Neural cell (in vitro differentiated cells): ENCODE results near the gene RPL36A. TPM values are rescaled to one million over a fixed set of nuclear protein-coding genes. Genes with fewer than 3 reads are reported as not detected.

ENCODE experiments used
- H2AFZ ChIP-seq: fragments of 200-600, 300-800 bp; sonication (generic), shearing (Covaris generic); 2 replicates; pipeline ENCODE4 v1.6.0; 2014; ENCODE audit warnings: low read depth, mild to moderate bottlenecking, antibody characterized with exemption, low read length, moderate library complexity
- H3F3A ChIP-seq: fragments of 200-600 bp; shearing (Covaris generic); 2 replicates; pipeline ENCODE4 v1.6.1; 2016; ENCODE audit warnings: mild to moderate bottlenecking, moderate library complexity, mixed read lengths, antibody characterized with exemption, low read length; ENCODE audit not compliant: insufficient read depth, poor library complexity, severe bottlenecking
- H3K27ac ChIP-seq: fragments of 200-600, 300-800 bp; sonication (generic), shearing (Covaris generic); 2 replicates; pipeline ENCODE4 v1.5.1; 2014; ENCODE audit warnings: mild to moderate bottlenecking, low read length, moderate library complexity
- H3K27me3 ChIP-seq: fragments of 300-800, 200-600 bp; sonication (generic), shearing (Covaris generic); 2 replicates; pipeline ENCODE4 v1.6.0; 2014; ENCODE audit warnings: mild to moderate bottlenecking, low read depth, low read length, moderate library complexity; ENCODE audit not compliant: insufficient read depth
- H3K36me3 ChIP-seq: fragments of 300-800, 200-600 bp; sonication (generic), shearing (Covaris generic); 2 replicates; pipeline ENCODE4 v1.5.1; 2014; ENCODE audit warnings: mild to moderate bottlenecking, antibody characterized with exemption, low read length, moderate library complexity; ENCODE audit not compliant: insufficient read depth
- H3K4me2 ChIP-seq: fragments of 300-800, 200-600 bp; sonication (generic), shearing (Covaris generic); 2 replicates; pipeline ENCODE4 v1.6.0; 2014; ENCODE audit warnings: mild to moderate bottlenecking, low read length
- H3K4me3 ChIP-seq: fragments of 300-800, 200-600 bp; sonication (generic), shearing (Covaris generic); 2 replicates; pipeline ENCODE4 v1.5.1; 2014; ENCODE audit warnings: mild to moderate bottlenecking, low read length, moderate library complexity
- H3K79me2 ChIP-seq: fragments of 200-600 bp; shearing (Covaris generic); replicated peaks from 2 replicates; pipeline ENCODE4 v1.6.0; 2014; ENCODE audit warnings: mild to moderate bottlenecking, low read length, moderate library complexity; ENCODE audit not compliant: insufficient read depth
- H3K9ac ChIP-seq: fragments of 300-800, 200-600 bp; sonication (generic), shearing (Covaris generic); 2 replicates; pipeline ENCODE4 v1.6.1; 2016; ENCODE audit warnings: mild to moderate bottlenecking, low read length, mixed read lengths
- H3K9me2 ChIP-seq: fragments of 200-600 bp; shearing (Covaris generic); 2 replicates; pipeline ENCODE4 v1.6.1; 2016; ENCODE audit warnings: mild to moderate bottlenecking, low read length, mixed read lengths; ENCODE audit not compliant: insufficient read depth
- H3K9me3 ChIP-seq: fragments of 200-600, 300-800 bp; sonication (generic), shearing (Covaris generic); 2 replicates; pipeline ENCODE4 v1.6.1; 2016; ENCODE audit warnings: mild to moderate bottlenecking, mixed run types, low read length, moderate library complexity, mixed read lengths
- H4K20me1 ChIP-seq: fragments of 200-600 bp; shearing (Covaris generic); 2 replicates; pipeline ENCODE4 v1.6.1; 2016; ENCODE audit warnings: mild to moderate bottlenecking, mixed run types; ENCODE audit not compliant: insufficient read depth
- EP300 ChIP-seq: fragments of 450-650 bp; conservative IDR thresholded peaks from 2 replicates; pipeline ENCODE4 v1.6.1; 2014; ENCODE audit warnings: antibody characterized with exemption, mild to moderate bottlenecking, moderate library complexity; ENCODE audit not compliant: poor library complexity, severe bottlenecking
- EZH2 ChIP-seq: fragments of 200-600, 300-800 bp; shearing (Covaris generic), sonication (generic); IDR thresholded peaks from 2 replicates; pipeline ENCODE4 v1.6.1; 2014; ENCODE audit warnings: antibody characterized with exemption, low read length, borderline replicate concordance, mild to moderate bottlenecking; ENCODE audit not compliant: insufficient read depth, poor library complexity, severe bottlenecking
- MXI1 ChIP-seq: fragments of 450-650 bp; conservative IDR thresholded peaks from 2 replicates; pipeline ENCODE4 v1.6.1; 2014; ENCODE audit warnings: antibody characterized with exemption, mild to moderate bottlenecking; ENCODE audit not compliant: poor library complexity, severe bottlenecking
- POLR2AphosphoS5 ChIP-seq: IDR thresholded peaks from 2 replicates; pipeline ENCODE4 v1.6.1; 2012
- RAD21 ChIP-seq: fragments of 450-650 bp; conservative IDR thresholded peaks from 2 replicates; pipeline ENCODE4 v1.6.1; 2014; ENCODE audit warnings: antibody characterized with exemption, mild to moderate bottlenecking, moderate library complexity
- REST ChIP-seq: IDR thresholded peaks from 2 replicates; pipeline ENCODE4 v1.6.1; 2012; ENCODE audit warnings: borderline replicate concordance
- SMC3 ChIP-seq: fragments of 450-650 bp; conservative IDR thresholded peaks from 2 replicates; pipeline ENCODE4 v1.6.1; 2014; ENCODE audit warnings: antibody characterized with exemption, mild to moderate bottlenecking, moderate library complexity; ENCODE audit not compliant: poor library complexity
- TAF1 ChIP-seq: IDR thresholded peaks from 2 replicates; pipeline ENCODE4 v1.6.1; 2012; ENCODE audit warnings: low read depth
- polyA plus RNA-seq: library from polyadenylated mRNA; depleted of rRNA; stranded (reverse); fragments of >200 nt; gene quantifications from 2 replicates; pipeline ENCODE4 v1.2.3, GENCODE V29; 2014
- TF ChIP-seq, protein P1 (sequence below): fragments of 450-650 bp; IDR thresholded peaks from 2 replicates; pipeline ENCODE4 v1.5.1; 2014; ENCODE audit warnings: antibody characterized with exemption, mild to moderate bottlenecking, moderate library complexity; ENCODE audit not compliant: poor library complexity, severe bottlenecking

RPL36A gene
- polyA plus RNA-seq, 1 donor from 2014 or later, result 1,978 TPM

DNA sequence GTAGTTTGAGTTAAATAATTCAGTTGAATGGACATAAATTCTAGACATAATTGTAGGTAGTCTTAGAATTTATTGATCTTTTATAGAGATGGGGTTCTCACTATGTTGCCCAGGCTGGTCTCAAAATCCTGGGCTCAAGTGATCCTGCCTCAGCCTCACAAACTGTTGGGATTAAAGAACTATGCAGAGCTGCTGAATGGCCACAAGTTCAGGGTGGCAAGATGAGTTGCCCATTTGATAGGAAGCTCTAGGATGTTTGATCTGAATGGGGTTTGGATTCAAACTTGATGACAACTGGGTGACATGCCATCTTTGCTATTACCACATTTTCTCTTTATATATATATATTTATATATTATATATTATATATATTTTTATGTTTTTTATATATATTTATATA lies 3.6 kb downstream of the RPL36A start:
- Histone ChIP-seq H3K27me3 (no peaks in the 10 kb centered on the region), H4K20me1 (no peaks in the 10 kb centered on the region), H2AFZ (no peak overlapping the region), H3K79me2 (no peaks in the 10 kb centered on the region), H3K9me3 (no peaks in the 10 kb centered on the region), H3K36me3 (no peaks in the 10 kb centered on the region), H3K4me2 (no peak overlapping the region), H3K27ac (no peak overlapping the region), H3K9ac (no peak overlapping the region), H3F3A (no peaks in the 10 kb centered on the region), H3K4me3 (no peak overlapping the region), H3K9me2 (no peaks in the 10 kb centered on the region)
- TF ChIP-seq RAD21 (no peak), POLR2AphosphoS5 (no peak), EZH2 (no peak), EP300 (no peak), SMC3 (no peak), MXI1 (no peak), REST (no peak), TAF1 (no peak)
- TF ChIP-seq, protein P1, sequence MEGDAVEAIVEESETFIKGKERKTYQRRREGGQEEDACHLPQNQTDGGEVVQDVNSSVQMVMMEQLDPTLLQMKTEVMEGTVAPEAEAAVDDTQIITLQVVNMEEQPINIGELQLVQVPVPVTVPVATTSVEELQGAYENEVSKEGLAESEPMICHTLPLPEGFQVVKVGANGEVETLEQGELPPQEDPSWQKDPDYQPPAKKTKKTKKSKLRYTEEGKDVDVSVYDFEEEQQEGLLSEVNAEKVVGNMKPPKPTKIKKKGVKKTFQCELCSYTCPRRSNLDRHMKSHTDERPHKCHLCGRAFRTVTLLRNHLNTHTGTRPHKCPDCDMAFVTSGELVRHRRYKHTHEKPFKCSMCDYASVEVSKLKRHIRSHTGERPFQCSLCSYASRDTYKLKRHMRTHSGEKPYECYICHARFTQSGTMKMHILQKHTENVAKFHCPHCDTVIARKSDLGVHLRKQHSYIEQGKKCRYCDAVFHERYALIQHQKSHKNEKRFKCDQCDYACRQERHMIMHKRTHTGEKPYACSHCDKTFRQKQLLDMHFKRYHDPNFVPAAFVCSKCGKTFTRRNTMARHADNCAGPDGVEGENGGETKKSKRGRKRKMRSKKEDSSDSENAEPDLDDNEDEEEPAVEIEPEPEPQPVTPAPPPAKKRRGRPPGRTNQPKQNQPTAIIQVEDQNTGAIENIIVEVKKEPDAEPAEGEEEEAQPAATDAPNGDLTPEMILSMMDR, result no peak

DNA sequence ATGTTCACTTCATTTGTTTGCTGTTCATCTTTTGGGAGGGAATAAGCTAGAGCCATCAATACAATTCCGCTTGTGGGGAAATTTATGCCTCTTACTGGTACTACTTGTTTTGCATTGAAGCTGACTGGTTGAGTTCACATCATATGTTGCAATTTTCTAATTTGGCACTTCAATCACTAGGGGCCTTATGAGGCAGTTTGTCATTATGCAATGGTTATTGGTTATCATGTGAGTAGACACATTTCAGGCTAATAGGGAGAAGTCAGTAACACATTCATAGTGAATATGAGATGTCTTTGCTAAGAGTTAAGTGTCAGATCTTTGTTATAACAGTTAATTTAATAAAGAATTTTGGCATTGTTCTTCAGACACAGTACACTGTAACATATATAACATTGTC lies 5.0 kb downstream of the RPL36A start:
- H3K79me2 ChIP-seq, result no peaks in the 10 kb centered on the region
- H3K4me2 ChIP-seq, result no peak overlapping the region
- no peaks in the 10 kb centered on the region for H3F3A ChIP-seq
- H3K27me3 ChIP-seq, result no peaks in the 10 kb centered on the region
- no peaks in the 10 kb centered on the region for H3K9me2 ChIP-seq
- no peaks in the 10 kb centered on the region for H3K36me3 ChIP-seq
- H3K27ac ChIP-seq, result no peak overlapping the region
- no peak overlapping the region for H3K9ac ChIP-seq
- no peak overlapping the region for H2AFZ ChIP-seq
- no peaks in the 10 kb centered on the region for H4K20me1 ChIP-seq
- H3K4me3 ChIP-seq, result no peak overlapping the region
- TF ChIP-seq MXI1 (no peak), SMC3 (no peak), RAD21 (no peak), REST (no peak), EZH2 (no peak), TAF1 (no peak), POLR2AphosphoS5 (no peak), EP300 (no peak)
- TF ChIP-seq, protein P1, result no peak
- no peaks in the 10 kb centered on the region for H3K9me3 ChIP-seq
